Activated T-cell treated with anti-CD3 and anti-CD28 coated beads, Interleukin-2, amount 50 U/mL, for 1 hour (primary cell): Measurements from ENCODE around the gene POU4F3.
"Not testable (repeated sequence)": the region's sequence is repeated elsewhere in the genome, so short reads cannot be mapped to it uniquely, and the experiment has no call there.

Experiments
- DNase-seq: peaks from one replicate; pipeline ENCODE4 v3.0.0-alpha.2; 2020

POU4F3 gene, protein sequence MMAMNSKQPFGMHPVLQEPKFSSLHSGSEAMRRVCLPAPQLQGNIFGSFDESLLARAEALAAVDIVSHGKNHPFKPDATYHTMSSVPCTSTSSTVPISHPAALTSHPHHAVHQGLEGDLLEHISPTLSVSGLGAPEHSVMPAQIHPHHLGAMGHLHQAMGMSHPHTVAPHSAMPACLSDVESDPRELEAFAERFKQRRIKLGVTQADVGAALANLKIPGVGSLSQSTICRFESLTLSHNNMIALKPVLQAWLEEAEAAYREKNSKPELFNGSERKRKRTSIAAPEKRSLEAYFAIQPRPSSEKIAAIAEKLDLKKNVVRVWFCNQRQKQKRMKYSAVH

DNA sequence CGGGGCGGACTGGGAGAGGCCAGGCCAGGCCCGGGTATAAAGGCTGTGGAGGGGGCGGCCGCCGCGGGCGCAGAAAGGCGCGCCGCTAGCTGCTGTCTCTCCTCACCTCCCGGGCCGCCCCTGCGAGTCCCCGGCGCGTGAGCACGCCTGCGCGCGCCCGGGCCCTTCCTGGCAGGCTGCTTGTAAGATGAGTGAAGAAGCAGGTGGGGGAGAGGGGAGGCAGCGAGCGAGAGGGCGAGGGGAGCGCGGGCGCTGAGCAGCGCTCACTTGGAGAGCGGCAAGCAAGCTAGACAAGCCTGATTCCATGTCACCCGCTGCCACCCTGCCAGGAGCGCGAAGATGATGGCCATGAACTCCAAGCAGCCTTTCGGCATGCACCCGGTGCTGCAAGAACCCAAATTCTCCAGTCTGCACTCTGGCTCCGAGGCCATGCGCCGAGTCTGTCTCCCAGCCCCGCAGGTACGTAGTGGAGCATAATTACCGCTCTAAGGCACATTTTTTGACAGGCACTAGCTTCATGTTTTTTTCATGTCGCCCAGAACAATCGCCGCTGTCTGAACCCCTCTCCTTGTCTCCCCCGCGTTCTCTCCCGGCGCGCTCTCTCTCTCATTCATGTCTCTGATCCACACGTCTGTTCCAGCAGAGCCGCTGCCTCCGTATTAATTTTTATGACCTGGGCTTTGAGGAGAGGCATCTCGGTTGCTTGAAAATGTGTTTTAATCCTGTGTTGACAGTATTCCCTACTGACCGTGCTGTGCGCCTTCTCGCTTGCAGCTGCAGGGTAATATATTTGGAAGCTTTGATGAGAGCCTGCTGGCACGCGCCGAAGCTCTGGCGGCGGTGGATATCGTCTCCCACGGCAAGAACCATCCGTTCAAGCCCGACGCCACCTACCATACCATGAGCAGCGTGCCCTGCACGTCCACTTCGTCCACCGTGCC lies at the start of gene POU4F3:
Gene POU4F3 (plus strand): TSS at position 66 of the 941 bp plus-strand sequence. CDS start 274 bp downstream, at position 340.
- DNase-seq: no peak

DNA sequence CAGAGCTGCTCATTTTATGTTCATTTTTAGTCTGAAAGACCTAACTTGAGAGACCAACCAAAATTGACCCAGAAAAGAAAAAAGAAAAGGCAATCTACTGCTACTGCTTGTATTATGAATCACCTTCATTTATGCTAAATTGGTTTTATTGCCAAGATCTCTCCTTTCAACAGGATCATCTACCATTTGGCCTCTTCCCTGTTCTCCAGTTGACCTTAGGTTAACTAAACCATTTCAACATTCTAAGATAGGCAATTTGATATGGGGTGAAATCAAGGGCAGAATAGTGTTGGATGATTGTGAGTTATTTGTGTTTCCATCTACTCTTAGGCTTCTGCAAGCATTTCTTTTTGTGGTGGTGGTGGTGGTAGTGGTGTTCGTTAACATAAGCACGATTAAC lies 48.3 kb upstream of the POU4F3 start:
- DNase-seq: no peak

DNA sequence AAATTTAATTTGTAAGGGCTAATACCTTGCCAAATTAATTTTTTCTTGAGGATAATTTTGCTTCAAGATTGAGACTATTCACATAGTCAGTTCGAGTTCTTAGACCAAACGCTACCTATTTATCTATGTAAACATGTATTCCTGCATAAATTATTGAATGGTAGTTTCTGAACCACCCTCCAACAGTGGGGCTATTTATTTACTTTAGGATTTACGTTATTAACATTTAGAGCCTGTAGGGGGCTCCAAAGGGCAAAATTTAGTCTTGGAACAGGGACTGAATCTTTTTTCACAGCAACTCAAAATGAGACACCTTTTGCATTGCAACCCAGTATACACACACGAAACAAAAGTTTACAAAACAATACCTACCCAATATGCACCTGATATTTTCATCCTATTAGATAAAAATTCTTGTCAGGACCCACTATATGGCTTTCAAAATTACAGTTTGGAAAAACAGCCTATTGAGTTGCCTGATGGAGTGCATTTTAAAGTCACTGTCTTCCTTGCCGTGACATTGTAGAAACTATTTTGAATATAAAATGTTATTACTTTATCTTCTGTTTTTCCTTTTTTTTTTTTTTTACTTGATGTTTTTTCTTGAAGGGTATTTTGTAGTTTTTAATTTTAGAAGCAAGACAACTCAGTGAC lies 47.1 kb upstream of the POU4F3 start:
- no peak for DNase-seq

DNA sequence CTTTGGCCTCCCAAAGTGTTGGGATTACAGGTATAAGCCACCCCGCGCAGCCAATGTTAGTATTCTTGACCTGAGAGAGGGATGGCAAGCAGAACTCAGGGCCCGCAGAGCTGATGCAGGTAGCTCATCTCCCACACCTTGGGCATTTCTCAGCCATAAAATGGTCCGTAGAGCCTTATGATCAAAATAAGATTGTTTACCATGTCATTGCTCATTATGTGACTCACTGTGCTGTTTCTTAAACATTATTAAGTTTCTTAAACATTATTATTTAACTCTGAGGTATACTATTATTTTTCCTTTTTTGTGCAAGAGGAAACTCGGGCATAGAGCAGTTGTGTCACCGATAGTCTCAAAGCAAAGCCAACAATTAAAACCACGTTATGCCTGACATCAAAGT lies 42.4 kb upstream of the POU4F3 start:
- no peak for DNase-seq

DNA sequence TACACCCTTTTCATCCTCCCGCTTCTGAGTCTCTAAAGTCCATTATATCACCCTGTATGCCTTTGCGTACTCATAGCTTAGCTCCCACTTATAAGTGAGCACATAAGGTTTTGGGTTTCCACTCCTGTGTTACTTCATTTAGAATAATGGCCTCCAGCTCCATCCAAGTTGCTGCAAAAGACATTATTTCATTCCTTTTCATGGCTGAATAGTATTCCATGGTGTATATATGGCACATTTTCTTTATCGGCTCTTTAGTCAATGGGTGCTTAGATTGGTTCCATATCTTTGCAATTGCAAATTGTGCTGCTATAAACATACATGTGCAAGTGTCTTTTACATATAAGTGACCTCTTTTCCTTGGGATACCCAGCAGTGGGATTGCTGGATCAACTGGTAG lies 39.7 kb upstream of the POU4F3 start:
- not testable (repeated sequence) for DNase-seq

DNA sequence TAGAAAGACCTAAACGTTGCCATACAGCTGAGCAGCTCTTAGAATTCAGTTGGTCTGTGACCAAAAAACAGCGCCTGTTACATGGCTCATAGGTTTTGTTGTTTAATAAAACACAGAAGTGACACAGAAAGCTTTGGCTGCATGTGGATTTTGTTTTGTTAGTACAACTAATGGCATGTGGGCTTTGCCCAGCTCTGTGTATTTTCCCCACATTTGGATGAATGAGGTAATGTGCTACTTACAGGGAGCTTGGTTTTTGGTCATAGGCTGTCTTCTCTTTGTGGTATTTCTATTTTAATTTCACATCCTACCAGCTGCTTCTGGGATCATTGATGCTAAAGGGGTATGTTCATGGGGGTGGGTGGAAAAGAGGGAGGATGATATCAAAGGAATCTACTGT lies 37.0 kb upstream of the POU4F3 start:
- no peak for DNase-seq

DNA sequence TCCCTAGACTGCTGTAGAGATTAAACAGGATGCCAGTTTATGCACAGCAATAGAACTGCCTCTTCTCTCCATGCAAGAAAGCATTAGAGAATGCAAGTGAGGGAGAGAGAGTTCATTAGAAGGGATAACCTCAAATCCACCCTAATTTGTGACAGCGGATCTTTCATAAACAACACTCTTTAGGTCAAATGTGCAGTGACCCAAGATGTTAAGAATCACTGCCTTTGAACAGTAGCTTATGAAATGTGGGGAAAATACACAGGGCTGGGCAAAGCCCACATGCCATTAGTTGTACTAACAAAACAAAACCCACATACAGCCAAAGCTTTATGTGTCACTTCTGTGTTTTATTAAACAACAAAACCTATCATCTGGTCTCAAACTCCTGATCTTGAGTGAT lies 36.2 kb upstream of the POU4F3 start:
- no peak for DNase-seq

DNA sequence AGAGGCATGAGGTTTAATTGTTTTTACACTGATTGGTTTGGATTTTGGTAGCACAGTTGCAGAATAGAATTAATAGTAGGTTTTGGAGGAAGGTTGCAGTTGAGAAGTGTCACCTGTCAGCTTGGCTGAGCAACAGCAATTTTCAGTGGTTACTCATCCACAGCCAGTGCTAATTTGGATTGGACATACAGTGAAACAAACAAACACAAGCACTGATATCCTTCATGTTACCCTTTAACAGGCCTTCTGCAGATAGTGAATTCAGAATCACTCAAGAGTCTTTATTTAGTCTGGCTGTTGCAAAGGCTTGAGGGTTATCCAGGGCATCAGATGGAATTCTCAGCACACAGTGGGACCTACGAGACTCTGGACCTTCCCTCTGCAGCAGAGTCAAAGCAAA lies 31.8 kb upstream of the POU4F3 start:
- no peak for DNase-seq

DNA sequence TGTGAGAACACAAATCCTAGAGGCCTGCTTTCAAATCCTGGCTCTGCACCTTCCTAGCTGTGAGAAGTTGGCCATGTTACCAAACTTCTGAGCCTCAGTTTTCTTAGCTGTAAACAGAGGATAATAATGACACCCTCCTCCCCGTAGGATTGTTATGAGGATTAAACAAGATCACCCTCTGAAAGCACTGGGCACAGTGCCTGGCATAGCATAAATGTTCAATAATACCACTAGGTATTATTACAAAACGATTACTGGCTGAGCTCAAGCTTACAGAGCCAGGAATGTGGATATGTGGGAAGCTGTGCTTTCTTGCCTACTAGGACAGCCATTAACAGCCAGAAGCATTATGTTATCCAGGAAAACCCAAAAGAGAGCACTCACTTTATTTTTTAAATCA lies 30.8 kb upstream of the POU4F3 start:
- DNase-seq: no peak

DNA sequence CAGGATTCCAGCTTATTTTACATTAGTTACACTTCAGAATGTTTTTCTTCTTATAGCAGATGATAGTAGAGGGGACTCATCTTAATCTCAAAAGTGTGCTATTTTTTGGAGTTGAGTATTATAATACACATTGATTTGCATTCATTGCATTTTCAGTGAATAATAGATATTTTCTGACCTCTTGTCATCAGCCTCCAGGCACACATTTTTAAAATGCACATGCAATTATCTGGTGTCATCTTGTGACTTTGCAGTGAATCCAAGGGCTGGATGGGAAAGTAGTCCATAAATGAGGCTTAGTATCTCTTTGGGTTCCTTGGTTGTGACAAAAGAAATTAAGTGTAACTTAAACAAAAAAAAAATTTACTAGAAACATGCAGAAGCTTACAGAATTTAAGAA lies 28.1 kb upstream of the POU4F3 start:
- DNase-seq: no peak

DNA sequence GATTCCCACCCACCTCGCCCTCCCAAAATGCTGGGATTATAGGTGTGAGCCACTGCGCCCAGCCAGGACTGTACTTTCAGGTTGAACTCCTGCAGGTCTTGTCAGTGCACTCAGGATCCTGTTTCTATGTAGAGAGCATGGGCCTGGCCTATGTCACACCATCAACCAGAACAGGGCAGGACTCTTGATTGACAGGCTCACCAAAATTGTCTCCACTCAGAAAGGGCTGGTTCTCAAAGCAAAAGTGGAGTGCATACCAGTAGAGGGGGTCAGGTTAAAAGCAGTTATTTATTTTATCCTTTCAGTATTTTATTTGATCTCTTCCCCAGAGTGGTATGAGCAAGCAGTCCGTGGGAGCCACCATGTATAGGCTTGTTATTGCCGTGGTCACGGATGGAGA lies 27.4 kb upstream of the POU4F3 start:
- DNase-seq: no peak

DNA sequence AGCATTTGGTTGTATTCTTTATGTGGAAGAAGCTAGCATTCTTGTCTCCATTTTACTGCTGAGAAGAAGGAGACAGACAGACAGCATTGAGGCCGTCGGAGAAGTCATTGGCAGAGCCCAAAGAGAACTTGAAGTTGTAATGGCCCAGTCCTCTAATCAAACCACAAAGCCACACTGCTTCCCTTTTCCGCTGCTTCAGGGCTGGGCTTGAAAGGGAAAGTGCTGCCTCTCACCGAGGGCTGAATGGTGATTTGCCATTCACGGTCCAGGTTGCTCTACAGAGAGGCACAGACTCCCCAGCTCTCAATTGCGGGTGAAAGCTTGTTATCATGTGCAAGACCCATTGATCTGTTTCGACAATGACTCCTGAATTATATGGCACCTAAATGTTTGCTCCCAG lies 25.6 kb upstream of the POU4F3 start:
- no peak for DNase-seq

DNA sequence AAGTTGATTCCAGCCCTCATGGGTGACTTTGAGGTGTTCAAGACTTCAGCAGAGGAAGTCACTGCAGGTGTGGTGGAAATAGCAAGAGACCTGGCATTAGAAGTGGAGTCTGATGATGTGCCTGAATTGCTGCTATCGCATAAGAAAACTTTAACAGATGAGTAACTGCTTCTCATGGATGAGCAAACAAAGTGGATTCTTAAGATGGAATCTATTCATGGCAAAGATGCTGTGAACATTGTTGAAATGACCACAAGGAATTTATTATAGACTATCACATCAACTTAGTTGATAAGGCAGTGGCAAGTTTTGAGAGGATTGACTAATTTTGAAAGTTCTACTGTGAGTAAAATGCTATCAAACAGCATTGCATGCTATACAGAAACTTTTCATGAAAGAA lies 17.1 kb upstream of the POU4F3 start:
- no peak for DNase-seq

DNA sequence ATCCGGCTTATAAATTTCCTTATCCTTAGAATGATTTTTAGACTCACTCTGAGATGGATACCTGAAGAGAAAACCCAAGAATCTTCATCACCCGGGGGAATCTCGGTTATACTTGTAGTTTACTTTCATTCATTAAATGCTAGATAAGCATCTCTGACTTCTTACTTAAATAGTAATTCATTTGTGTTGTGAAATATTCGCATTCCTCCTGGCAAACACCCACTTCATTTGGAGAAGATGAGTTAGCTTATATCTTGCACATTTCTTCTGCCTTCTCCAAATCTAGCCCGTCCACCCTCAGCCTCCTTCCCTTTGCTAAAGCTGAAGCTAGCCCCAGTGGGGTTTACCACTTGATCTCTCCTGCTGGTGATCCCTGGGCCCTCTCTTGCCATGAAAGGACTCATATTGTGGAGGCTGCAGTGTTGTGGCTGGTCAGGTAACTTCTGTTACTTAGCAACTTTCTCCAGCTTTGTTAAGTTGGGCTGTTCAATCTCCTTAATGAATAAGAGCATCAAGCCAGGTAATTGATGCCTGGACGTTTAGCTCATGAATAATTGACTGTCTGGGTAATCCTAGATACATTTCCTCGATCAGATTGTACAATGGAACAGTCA lies 11.3 kb upstream of the POU4F3 start:
- no peak for DNase-seq

DNA sequence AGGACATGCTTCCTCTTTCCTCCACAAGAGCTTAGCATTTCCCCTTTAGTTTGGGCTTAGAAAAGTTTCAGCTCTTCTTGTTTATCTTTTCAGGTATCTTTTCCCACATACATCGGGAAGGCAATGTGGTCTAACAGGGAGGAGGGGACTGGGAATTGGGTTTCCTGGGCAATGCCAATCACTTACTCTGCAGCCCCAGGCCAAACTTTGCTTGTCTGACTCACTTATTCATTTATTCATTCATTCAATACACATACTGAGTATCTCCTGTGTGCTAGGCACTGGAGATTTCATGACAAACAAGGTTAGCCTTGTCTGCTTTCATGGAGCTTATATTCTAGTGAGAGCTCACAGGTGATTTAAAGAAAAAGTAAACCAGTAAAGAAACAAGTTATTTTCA lies 10.7 kb upstream of the POU4F3 start:
- no peak for DNase-seq

DNA sequence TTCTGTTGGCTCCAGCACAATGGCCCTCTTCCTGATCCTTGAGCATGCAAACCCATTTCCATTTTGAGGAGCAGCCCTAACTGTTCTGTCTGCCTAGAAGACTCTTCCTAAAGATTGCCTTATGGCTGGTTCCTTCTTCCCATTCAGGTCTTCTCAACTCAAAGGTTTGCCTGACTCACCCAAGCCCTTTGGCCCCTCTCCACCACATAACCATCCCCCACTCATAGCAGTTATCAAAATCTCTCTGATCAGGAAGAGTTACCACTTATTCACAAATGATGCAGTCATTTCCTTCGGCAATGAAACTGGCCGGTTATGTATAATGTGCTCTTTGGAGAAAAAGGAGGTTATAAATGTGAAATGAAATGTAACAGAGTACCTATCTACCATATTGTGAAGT lies 8.9 kb upstream of the POU4F3 start:
- no peak for DNase-seq

DNA sequence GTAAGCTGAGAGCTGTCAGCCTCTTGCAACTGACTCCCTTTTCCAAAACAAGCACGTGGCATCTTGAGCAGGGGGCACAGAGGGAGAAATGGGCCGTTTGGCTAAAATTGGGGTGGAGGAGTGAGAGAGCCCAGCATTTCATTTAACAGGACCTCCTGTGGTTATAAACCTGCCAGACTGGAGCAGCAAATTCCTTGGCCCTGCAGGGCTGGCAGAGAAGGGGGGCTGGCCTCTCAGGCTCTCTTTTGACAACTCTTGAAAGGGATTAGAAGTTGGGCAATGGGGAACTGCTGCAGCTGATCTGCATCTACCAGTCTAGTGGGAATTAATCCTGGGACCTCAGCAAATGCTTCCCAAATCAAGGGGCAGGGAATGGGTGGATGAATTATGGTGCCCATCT lies 7.2 kb upstream of the POU4F3 start:
- DNase-seq: no peak

DNA sequence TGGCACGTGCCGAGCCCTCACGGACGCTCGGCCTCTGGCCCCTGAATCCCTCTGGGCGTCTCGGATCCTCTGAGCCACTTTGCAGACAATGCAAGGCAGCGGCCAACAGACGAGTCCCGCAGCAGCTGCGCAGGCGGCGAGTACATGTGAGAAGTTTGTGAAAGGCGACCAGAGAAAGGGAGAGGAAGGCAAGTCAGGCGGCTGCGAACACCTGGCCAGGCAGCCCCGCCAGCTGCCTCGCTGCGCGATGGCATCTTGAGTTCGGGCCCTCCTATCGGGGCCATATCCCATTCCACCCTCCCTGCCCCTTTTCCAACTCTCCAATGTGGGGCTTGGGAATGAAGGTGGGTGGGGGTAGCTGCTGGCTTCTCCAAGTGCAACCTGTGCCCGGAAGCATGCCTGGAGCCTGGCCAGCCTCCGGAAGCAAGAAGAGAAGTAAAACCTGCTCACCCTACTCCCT lies 4.5 kb upstream of the POU4F3 start:
- no peak for DNase-seq

DNA sequence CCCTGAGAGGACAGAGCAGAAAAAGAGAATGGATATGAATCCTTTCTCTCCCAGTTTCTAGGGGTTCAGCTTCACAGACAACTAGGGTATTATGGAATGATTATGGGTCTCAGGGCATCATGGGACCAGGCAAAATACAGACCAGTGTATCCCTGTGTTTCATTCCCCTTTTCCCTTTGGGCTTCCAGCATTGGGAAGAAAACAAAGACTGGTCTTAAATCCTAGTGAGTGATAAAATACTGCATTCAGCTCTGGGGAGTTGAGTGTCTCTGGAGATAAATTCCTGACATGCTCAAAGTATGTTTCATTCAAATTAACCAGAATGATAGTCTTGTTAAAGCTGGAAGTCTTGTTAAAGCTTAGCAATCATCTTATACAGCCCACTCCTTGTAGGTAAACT lies 2.4 kb upstream of the POU4F3 start:
- DNase-seq: no peak

DNA sequence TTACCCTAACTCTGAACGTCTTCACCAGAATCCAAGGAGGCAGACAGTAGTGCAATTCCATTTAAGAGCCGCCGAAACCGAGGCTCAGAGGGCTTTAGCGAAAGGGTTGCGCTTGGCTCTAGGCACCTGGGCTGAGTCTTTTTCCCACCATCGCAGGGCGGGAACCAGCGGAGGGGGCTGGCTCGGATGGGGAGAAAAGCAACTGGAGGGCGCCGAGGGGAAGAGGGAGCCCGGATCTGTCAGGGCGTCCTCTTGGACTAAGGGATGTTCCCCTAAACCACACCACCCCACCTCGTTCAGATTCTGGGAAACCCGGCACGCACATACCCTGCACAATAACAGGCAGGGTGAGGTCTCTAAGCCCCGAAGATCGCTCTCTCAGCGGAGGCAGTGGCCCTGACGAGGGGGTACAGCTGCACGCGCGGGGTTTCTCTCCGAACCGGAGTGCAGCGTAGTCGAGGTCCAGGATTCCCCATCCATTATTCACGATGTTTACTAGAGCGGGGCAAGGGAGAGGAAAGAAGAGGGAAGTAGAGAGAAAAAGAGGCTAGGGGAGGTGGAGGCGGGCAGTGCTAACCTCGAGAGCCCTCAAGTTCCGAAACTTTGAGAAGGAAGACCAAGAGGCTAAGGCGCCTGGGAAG lies 1.3 kb upstream of the POU4F3 start:
- DNase-seq: no peak

DNA sequence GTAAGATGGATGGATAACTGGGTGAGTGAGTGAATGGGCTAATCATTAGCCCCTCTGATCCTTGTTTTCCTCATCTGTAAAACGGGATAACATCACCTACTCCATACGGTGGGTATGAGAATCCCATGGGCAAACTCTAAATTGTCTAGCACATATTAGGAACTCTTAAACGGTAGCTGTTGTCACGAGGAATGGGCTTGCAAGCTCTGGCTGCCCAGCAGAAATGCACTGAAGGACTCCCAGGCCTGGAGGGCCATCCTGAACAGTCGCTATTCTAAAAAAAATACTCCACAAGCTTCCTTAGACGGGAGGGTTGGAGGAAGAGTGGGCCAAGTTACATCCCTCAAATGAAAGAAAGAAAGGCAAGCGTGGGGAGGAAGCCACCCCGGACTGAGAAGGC lies 711 bp upstream of the POU4F3 start:
- no peak for DNase-seq

DNA sequence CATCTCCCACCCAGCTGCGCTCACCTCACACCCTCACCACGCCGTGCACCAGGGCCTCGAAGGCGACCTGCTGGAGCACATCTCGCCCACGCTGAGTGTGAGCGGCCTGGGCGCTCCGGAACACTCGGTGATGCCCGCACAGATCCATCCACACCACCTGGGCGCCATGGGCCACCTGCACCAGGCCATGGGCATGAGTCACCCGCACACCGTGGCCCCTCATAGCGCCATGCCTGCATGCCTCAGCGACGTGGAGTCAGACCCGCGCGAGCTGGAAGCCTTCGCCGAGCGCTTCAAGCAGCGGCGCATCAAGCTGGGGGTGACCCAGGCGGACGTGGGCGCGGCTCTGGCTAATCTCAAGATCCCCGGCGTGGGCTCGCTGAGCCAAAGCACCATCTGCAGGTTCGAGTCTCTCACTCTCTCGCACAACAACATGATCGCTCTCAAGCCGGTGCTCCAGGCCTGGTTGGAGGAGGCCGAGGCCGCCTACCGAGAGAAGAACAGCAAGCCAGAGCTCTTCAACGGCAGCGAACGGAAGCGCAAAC lies 1.1 kb downstream of the POU4F3 start:
- no peak for DNase-seq
